Esophagus squamous epithelium (tissue), 4 donors: Measurements from ENCODE around the gene TERT.

Experiments used
- CTCF ChIP-seq, 6 experiments: fragments of 450-650 bp in 4 of 6; fragments of 200-600 bp in 2 of 6; sonication (generic) in 2 of 6; IDR thresholded peaks; one replicate each; pipeline ENCODE4 v1.5.1; 2016 to 2019; ENCODE audit warnings: antibody characterized with exemption in 6 of 6, mild to moderate bottlenecking in 4 of 6, moderate library complexity in 4 of 6
- POLR2A ChIP-seq, 4 donors: fragments of 450-650 bp; IDR thresholded peaks; one replicate each; pipeline ENCODE4 v1.6.1; 2017; ENCODE audit warnings: antibody characterized with exemption in 4 of 4, mild to moderate bottlenecking in 4 of 4, moderate library complexity in 3 of 4

DNA sequence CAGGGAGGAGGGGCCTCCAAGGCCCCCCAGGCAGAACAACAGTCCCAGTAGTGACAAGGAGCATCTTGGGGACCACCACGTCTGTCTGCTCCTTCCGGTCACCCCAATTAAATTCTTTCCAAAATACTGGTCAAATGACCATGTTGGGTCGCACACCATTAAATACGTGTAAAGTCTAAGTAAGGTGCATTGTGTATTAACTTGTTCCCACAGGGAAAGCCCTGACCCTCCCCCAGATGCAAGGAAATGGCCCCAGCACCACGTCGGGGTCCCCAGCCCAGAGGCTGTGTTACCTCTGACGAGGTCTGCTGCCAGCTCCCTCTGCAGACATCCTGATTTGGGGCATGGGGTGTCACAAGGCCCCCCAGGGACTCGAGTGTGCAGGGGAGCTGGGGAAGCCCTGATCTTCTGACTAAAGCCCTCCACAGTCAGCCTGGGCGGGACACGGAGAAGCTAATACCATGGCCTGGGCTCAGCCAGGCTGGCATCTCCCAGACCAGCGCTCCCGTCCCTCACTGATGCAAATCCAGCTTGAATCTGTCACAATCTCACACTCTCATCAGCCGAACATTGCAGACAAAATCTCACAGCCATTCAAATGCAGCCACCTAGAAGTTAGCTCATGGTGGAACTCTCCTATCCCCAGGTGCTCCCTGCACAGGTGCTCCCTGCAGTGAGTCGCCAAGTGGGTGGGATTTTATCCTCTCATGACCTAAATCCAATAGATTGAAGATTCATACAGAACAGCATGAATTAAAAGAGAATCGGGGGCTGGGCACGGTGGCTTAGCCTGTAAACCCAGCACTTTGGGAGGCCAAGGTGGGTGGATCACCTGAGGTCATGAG is 13.6 kb downstream of the TERT start:
- TF ChIP-seq CTCF (IDR thresholded peaks at IDR 0.05) (no peak), POLR2A (IDR thresholded peaks at IDR 0.05) (no peak)
